Measurements from ENCODE around the gene NUSAP1.

- TF ChIP-seq CTCF (conservative IDR thresholded peaks at IDR 0.05) (no peak), EZH2 (IDR thresholded peaks at IDR 0.05; ENCODE audit: low read depth) (no peak)
Measured at GRCh38 chr15:41285285-41285684, 47.4 kb upstream of the NUSAP1 start.

Data from PC-9 (cell line).